GM19438 (cell line): ENCODE data around the gene THADA.
"Not testable (repeated sequence)": the region's sequence is repeated elsewhere in the genome, so short reads cannot be mapped to it uniquely, and the experiment has no call there.

Experiments
- ATAC-seq: cut with Tn5 transposase; IDR thresholded peaks from one replicate; pipeline ENCODE4 v1.9.1; 2021; ENCODE audit warnings: low read depth; ENCODE audit not compliant: unreplicated experiment

THADA gene, protein sequence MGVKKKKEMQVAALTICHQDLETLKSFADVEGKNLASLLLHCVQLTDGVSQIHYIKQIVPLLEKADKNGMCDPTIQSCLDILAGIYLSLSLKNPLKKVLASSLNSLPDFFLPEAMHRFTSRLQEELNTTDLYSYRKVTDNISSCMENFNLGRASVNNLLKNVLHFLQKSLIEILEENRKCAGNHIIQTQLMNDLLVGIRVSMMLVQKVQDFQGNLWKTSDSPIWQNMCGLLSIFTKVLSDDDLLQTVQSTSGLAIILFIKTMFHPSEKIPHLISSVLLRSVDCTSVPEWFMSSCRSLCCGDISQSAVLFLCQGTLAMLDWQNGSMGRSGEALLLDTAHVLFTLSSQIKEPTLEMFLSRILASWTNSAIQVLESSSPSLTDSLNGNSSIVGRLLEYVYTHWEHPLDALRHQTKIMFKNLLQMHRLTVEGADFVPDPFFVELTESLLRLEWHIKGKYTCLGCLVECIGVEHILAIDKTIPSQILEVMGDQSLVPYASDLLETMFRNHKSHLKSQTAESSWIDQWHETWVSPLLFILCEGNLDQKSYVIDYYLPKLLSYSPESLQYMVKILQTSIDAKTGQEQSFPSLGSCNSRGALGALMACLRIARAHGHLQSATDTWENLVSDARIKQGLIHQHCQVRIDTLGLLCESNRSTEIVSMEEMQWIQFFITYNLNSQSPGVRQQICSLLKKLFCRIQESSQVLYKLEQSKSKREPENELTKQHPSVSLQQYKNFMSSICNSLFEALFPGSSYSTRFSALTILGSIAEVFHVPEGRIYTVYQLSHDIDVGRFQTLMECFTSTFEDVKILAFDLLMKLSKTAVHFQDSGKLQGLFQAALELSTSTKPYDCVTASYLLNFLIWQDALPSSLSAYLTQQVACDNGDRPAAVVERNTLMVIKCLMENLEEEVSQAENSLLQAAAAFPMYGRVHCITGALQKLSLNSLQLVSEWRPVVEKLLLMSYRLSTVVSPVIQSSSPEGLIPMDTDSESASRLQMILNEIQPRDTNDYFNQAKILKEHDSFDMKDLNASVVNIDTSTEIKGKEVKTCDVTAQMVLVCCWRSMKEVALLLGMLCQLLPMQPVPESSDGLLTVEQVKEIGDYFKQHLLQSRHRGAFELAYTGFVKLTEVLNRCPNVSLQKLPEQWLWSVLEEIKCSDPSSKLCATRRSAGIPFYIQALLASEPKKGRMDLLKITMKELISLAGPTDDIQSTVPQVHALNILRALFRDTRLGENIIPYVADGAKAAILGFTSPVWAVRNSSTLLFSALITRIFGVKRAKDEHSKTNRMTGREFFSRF (N-terminal part only)

DNA sequence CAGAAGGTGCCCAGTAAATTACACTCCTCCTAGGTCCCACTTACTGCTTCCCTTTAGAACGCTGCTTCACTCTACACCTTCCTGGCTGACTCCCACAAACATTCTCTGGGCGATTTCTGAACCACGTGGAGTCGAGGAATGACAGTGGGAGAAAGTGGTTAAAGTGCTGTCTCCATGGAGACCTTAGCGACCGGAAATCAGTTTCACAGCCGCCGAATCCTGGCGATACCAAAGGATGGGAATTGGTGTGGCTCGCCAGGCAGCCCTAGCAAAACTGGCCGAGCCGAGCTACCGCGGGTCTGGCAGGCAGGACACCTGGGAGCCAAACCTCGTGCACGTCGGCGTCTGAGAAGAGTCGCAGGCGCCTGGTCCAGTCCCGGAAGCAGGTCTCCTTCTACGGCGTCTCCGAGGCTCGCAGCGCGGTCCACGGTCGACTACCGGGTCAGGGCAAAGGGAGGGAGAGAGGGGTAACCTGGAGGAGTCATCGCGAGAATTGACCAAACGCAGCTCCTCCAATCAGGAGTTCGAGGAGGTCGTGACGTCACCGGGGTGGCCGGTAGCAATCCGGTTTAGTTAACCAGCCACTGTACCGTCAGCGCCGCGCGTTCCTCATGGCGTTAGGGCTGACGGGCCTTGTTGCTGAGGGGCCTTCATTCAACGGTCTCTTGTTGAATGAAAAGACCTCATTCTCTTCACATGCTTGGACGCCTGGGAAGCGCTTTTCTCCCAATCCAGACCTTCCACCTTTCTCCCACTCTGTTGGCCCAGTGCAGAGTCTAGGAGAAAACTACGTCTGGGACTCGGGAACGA is at the start of gene THADA:
Gene THADA (minus strand): TSS at position 436 of the 810 bp plus-strand sequence. CDS start 3,646 bp downstream, outside the sequence.
- peak; percentile 99 for ATAC-seq

DNA sequence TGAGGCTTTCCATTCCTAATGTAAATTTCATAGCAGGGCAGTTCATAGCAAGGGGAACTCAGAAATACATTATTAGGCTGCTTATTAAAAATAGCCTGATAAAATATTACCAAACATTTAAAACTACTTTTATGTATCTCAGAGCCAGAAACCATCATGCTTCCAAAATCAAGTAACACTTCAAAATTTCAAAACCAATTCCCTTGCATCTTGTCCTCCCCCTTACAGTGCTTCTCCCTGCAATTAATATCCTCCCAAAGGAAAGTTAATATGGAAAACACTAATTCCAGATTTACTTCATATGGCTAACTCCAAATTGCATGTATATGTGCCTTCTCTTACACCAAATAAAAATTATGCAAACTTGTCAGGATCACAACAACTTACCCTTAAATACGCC is 47.8 kb upstream of the THADA start:
- ATAC-seq, result no peak

DNA sequence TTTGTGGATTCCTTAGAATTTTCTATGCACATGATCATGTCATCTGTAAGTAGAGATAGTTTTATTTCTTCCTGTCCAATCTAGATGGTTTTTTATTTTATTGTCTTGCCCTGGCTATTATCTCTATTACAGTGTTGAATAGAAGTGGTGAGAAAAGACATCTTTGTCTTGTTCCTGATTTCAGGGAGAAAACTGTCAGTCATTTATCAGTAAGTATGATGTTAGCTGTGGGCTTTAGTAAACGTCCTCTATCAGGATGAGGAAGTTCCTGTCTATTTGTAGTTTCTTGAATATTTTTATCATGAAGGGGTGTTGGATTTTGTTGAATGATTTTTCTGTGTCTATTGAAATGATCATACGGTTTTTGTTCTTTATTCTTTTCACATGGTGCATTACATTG is 46.5 kb upstream of the THADA start:
- no peak for ATAC-seq

DNA sequence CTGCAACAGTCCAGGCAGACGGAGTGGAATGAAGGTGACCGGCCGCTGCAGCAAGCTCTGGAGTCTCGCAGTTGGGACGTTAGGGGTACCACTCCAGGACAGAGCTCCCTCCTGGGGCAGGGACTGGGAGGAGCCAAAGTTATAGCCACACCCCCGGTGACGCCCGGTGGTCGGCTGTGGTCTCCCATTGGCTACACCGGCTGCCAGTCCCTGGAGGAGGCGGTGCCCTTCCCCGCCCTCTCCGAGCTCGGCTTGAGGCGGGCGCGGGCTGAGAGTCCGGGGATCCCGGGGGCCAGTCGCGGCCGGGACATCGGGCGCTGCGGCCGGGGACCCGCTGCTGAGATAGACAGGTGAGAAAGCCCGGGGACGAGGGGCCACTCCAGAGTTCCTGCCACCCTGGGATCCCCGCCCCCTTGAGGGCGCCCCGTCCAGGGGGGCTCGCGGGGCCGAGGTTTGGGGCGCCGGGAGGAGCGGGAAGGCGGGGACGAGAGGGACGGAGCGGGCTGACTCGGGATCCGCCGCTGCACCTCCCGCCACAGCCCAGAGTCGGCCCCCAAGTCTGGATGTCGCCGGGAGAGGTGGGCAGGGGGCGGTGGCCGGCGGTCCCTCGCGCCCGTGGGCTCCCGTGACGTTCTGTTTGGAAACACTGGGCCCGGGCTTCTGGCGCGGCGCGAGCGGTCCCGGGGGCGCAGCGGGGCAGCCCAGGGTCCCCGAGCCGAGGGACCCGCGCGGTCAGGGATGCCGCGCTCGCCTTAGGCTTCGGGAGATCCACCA is 41.4 kb upstream of the THADA start, which contains the start of gene PLEKHH2:
Gene PLEKHH2 (plus strand): TSS at position 231 of the 774 bp plus-strand sequence. CDS start 7,414 bp downstream, outside the sequence.
- ATAC-seq, result peak; percentile 100

DNA sequence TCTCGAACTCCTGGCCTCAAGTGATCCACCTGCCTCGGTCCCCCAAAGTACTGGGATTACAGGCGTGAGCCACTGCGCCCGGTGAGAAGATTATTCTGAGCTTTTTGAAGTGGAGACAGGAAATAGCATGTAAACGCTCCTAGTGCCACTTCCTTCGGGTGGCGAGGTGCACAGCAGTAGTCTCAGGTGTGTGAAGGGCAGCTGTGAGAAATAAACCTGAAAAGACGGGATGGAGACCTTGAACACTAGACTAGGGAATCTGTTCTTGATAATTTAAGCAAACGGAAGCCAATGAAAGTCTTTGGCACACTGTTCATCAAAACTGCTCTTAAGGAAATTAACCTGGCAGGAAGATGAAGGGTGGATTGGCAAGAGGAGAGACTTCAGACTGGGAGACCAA is 40.8 kb upstream of the THADA start:
- no peak for ATAC-seq

DNA sequence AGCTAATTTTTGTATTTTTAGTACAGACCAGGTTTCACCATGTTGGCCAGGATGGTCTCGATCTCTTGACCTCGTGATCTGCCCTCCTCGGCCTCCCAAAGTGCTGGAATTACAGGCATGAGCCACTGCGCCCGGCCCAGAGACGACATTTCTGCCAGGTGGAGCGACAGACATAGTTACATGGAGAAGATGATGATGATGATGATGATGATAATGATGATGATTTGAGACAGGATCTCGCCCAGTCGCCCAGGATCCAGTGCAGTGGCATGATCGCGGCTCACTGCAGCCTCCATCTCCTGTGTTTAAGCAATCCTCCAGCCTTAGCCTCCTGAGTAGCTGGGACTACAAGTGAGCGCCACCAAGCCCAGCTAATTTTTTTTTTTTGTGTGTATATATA is 40.3 kb upstream of the THADA start:
- ATAC-seq, result not testable (repeated sequence)

DNA sequence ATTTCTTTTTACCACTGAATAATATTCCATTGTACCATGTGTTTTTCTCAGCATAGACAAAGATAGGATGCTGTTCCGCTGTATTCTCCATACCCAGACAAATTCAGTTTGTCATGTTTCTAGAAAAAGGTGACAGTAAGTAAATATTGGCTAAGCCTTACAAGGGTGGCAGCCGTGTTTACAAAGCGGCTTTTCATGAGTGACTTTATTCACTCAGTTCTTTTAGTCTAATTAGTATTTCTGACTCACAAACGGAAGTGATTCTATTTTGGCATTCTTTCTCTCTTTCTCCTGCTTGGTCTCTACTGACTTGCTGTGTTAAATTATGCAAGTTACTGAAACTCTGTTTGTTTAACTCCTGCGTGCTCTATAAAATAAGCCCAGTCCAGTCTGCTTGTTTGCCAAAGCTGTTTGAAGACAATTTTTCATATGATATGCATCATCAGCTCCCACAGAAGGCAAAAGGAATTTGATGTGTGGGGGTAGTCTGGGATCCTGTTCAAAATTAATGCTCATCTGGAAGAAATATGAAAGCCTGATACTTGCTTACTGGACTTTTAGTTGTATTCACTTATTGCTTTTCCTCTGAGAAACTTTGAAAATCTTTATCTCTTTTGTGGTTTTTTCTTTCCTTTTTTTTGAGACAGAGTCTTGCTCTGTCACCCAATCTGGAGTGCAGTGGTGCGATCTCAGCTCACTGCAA is 38.9 kb upstream of the THADA start:
- no peak for ATAC-seq

DNA sequence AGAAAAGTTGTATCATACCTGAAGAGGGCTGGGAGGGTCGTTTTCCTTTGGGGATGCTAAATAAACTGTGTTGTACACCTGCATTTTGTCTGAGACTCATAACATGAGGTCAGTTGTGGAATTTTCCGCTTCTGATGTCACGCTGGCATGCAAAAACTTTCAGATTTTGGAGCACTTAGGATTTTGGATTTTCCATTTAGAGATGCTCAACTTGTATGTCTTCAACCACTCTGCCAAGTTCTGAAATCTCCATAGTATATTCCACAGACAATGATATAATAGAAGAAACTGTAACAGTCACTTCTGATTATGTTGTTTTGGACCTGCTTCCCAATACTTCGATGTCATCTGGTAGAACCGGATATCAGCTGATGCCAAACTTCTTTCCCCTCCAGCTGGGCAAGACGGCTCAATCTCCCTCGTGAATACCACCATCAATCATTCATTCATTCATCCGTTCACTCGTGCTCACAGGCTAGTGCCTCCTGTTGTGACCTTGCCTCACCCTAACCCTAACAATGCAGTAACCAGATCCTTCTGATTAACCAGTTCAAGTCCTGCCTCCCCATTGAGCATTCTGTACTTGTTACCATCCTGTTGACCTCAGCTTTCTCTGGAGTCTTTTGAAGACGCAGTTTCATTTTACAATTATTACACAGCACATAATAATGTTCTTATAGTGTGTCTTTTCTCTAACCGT is 35.9 kb upstream of the THADA start:
- ATAC-seq, result no peak

DNA sequence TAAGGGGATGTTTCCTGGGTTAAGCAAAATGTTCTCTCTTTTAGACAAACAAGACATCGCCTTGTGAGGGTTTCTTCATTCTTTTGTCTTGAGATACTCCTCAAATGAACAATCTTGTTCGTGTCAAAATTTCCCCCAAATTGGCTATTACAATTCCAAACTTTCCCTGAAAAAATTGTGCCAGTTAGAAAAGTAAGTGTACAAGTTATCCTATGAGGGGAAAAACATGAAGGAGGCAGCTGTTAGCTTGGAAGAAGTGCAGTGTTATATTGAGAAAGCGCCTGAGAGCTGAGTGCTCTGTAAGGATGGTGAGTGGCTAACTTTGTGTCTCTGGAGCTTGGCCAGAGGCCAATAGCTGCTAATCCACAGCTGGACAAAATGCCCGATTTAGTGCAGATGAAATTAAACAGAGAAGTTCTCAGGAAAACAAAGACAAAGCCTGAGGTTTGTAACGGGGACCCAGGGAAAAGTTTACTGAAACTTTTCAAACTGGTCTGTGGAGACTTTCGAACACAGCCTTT is 27.2 kb upstream of the THADA start:
- no peak for ATAC-seq

DNA sequence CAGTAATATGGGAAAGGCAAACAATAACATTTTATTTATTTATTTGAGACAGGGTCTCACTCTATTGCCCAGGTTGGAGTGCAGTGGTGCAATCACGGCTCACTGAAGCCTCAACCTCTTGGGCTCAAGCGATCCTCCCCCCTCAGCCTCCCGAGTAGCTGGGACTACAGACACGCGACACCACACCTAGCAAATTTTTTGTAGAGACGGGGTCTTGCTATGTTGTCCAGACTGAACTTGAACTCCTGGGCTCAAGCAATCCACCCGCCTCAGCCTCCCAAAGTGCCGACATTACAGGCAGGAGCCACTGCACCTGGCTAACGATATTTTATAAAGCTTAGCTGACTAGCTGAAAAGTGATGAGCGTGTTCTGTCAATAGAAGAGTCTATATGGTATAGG is 23.7 kb upstream of the THADA start:
- no peak for ATAC-seq

DNA sequence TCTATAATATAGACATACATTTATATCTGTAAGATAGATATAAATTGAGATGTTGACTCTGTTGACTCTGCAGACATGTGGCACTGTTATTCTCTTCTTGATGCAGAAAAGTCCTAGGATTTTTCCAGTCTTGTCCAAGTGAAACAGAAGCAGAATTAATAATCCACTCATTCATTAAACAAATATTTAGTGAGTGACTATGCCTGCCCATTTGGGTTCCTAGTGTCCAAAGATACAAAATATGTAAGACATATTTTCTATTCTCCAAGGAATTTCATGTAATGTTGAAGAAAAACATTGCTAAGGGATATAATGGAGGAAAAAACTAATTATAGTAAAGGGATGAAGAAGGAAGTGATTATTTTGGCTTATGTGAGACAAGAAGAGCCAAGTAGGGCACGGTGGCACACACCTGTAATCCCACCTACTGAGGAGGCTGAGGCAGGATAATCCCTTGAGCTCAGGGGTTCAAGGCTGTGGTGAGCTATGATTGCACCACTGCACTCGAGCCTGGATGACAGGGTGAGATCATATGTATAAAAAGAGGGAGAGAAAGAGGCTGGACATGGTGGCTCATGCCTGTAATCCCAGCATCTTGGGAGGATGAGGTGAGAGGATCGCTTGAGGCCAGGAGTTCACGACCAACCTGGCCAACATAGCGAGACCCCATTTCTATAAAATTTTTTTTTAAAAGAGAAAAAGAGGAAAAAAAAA is 21.3 kb upstream of the THADA start:
- no peak for ATAC-seq

DNA sequence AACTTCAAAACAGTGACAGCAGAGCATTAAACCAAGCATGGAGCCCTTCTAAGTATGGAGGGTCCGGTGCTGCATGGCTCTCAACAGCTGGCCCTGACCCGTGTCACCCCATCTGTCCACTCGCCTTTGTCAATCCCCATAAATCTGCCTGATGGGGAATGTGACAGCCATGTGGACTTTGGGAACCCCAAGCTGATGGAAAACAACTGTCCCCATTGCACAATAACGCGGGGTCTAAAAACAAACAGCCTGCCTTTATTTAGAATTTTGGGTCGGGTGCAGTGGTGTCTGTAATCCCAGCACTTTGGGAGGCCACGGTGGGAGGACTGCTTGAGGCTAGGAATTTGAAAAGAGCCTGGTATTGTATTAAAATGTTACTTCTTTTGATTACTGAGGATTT is 17.1 kb upstream of the THADA start:
- ATAC-seq, result no peak

DNA sequence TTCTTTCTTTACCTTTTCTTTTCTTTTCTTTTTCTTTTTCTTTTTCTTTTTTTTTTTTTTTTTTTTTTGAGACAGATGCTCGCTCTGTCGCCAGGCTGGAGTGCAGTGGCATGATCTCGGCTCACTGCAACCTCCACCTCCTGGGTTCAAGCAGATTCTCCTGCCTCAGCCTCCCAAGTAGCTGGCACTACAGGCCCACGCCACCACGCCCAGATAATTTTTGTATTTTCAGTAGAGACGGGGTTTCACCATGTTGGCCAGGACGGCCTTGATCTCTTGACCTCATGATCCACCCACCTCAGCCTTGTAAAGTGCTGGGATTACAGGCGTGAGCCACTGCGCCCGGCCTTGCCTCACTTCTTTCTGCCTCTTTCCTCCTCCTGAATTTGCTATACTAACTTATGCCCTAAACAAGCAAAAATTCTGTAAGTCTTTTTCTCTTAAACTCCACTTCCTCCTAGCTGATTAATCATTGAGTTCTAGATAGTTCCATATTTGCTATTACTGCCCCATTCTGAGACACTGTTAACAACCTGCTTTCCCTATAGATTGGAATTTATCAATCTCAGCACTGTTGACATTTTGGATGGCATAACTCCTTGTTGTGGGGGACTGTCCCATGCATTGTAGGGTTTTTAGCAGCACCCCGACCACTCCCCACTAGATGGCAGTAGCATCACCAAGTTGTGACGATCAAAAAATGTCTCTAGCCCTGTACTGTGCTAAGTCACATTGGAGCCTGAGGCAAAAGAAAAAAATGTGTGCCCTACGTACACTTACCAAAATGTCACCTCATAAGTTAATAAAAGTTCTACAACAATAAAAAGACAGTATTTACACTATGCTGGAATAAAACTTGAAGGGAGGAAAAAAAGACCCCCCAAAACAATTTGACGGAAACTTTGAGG is 16.4 kb upstream of the THADA start:
- no peak for ATAC-seq

DNA sequence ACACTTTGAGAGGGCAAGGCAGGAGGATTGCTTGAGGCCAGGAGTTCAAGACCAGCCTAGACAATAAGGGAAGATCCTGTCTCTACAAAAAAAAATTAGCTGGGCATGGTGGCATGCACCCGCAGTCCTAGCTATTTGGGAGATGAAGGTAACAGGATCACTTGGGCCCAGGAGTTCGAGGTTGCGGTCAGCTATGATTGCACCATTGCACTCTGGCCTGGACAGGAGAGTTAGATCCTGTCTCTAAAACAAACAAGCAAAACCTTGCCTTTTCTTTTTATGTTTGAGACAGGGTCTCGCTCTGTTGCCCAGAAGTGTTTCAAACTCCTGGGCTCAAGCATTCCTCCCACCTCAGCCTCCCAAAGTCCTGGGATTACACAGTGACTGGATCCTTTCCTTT is 14.5 kb upstream of the THADA start:
- ATAC-seq, result no peak

DNA sequence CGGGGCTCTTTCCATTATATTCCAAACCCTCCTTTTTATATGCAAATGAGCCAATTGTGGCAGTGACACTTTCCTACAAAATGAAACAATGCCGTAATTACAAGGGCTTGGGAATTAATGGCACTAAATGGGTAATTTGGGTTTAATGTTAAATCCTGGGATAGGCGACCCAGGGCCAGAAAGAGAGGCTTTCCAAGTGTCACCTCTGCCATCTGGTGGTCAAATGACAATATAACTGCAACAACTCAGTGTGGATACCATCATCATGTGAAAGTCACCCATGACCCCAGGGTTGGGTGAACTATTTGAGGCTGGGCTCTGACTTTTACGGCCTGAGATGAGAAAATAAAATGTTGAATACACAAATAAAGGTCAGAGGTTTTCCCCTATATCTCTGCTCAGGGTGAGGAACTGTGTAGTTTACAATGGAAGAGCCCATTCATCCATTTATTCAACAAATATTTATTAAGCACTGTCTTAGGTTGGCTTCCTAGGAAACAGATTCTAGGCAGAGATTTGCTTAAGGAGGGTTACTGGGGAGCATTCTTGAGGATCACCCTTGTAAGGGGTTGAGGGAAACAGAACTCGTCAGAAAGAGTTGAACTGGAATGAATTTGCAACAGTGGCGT is 13.6 kb upstream of the THADA start:
- no peak for ATAC-seq

DNA sequence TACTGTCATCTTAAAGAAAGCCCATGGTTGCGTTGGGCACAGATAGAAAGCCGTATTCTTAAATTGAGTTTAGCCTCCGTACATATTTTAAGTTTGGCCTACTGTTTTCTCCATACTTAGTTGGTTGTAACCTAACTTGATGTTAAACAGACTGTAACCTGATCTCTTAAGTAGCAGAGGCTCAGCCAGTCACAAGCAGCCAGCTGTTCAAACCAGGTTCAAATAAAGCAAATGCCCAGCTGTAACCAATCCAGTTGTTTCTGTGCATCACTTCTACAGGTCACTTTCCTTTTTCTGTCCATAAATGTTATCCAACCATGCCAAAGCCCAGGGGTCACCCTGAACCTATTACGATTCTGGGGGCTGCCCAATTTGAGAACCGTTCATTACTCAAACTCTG is 10.0 kb upstream of the THADA start:
- ATAC-seq, result no peak
